Loucy (cell line): ENCODE measurements around the gene DNM1.

Source experiments
- CTCF ChIP-seq: fragments of 200-600 bp; sonication (generic); conservative IDR thresholded peaks from 2 replicates; pipeline ENCODE4 v1.5.1; 2014; ENCODE audit warnings: mild to moderate bottlenecking, antibody characterized with exemption, low read length
- EZH2phosphoT487 ChIP-seq: fragments of 200-600 bp; IDR thresholded peaks from 2 replicates; pipeline ENCODE4 v1.6.1; 2018; ENCODE audit warnings: antibody characterized with exemption, mild to moderate bottlenecking, moderate library complexity, borderline replicate concordance

GRCh38 chr9:128252317-128253139 lies 49.3 kb downstream of the DNM1 start:
- TF ChIP-seq EZH2phosphoT487 (no peak), CTCF (no peak)
